G401.6 (cell line): ENCODE measurements around the gene ARL4D.
"Not testable (repeated sequence)": the region's sequence is repeated elsewhere in the genome, so short reads cannot be mapped to it uniquely, and the experiment has no call there.

ENCODE experiments used
- FAIRE-seq: peaks from 2 replicates; lab custom pipeline; 2012; peaks lifted over from hg19 to GRCh38; lab: Jason Lieb, UNC

The ARL4D gene

DNA sequence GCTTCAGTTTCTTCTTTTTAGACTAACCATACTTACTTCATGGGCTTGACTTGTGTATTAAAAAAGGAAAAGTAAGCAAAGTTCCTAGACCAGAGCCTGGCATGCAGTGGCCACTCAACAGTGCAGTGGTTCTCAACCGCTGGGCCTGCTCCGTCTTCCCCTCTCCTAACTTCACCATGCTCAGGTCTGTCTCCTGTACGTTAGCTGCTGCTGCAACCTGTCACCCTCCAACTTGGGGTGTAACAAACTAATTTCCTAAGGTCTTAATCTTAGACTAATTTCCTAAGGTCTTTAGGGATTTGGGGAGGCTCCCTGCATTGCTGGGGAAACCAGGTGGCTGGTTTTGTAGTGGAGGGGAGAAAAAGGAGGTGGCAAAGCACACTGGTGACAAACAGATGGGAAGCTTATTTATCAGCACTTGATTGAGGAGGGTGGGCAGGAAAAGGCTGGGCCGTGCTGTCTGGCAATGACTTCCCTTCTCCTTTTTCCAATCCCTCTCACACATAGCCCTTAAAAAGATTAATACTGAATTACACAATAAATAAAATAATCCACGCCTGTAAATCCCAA is 2.2 kb upstream of the ARL4D start:
- FAIRE-seq: no peak

DNA sequence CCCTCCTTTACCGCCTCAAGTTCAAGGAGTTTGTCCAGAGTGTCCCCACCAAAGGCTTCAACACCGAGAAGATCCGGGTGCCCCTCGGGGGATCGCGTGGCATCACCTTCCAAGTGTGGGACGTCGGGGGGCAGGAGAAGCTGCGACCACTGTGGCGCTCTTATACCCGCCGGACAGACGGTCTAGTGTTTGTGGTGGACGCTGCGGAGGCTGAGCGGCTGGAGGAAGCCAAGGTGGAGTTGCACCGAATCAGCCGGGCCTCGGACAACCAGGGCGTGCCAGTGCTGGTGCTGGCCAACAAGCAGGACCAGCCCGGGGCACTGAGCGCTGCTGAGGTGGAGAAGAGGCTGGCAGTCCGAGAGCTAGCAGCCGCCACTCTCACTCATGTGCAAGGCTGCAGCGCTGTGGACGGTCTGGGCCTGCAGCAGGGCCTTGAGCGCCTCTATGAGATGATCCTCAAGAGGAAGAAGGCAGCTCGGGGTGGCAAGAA is 1.1 kb downstream of the ARL4D start:
- FAIRE-seq: no peak

DNA sequence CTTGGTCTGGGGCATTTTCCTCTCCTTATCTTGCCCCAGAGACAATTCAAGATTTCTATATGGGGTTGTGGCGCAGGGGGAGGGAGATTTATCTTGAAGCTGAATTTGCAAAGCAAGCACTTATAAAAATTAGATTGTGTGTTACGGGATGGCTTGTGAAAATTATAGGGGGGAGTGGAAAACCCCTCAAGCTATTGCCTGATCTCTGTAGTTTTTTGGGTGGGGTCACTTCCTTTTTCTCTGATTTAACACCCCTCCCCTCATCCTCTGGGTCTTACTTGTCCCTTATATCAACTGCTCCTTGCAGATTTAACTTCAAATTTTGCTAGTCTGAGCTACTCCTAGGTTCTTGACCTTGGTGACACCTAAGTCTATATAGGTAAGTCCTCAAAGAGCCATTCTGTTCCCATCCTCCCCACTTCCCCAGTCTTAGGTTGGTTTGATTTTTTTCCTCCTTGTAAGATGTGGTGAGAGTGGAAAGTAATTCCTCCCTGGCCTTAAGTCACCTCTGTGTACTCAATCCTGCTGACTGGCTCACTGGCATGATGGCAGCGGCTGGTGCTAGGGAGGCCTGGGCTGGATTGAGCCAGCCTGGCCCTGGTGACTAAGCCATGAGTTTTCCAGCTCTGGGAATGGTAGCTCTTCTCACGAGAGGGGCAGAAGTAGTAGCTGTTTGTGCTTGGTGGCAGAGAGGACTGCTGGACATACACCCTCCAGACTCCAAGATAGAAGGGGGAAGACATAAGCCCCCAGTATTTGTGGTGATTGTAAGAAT is 2.3 kb downstream of the ARL4D start:
- FAIRE-seq: no peak

DNA sequence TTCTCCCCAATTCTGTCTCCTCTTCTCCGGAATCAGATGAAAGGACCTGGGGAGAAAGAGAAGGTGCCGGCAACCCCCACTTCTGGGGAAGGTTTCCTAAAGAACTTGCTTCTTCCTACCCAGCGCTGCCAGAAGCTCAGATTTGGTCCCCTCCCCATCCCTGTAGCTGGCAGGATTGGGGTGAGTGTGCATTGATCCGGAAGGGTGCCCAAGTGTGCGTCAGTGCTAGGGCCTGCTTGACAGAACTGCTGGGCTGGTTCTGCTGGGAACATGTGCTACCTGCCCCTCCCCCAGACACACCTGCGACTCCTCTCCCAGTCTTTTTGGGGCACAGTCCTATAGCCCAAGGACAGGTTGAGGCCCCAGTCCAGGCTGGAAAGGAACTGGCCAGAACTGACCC is 3.3 kb downstream of the ARL4D start:
- no peak for FAIRE-seq

DNA sequence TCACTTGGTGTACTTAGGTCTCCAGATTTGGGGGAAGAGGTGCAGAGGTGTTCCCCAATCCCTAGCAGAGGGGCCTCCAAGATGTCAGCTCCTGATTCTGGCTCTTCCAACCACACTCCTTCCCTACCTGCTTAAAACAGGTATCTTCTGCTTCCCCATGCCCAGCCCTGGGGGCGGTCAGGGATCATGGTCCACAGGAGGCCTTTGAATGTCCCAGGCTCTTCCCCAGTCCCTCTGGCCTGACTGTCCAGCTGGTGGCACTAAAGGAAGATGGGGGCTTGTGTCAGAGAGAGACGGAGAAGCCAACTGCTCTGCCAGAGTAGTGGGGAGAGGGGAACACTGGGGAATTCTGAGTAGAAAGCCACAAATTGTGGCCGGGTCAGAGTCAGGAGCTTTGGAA is 3.8 kb downstream of the ARL4D start:
- no peak for FAIRE-seq

DNA sequence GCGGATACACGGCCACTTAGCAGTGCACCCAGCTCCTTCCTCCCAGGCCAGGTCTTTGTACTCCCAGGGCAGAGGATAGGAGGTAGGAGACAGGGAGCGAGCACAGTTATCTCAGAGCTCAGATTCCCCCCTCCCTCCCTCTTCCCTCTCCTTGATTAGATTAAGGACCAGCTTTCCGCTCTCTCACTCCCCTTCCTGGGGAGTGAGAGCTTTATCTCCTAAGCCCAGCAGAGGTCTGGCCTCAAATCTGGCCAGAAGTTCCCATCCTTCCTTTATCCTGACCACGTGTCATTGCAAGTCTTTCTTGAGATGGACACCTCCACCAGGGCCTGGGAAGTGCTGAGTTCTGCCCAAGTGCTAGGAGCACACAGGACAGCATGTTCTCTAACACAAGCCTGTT is 5.1 kb downstream of the ARL4D start:
- no peak for FAIRE-seq

DNA sequence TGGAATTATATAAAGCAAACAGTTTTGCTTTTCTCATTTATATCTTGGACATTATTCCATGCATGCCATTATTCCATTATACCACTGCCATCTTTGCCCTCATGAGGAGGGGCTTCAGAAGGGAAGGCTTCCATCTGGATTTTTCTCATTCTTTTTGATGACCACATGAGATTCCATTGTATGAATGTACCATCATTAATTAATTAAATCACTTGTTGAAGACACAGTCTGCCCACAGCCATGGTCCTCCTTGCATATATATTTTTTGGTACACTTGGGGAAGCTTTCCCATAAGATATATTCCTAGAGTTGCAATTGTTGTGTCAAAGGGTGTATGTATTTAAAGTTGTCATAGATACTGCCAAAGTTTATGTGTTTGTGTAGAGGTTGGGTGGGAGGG is 7.1 kb downstream of the ARL4D start:
- FAIRE-seq: no peak

DNA sequence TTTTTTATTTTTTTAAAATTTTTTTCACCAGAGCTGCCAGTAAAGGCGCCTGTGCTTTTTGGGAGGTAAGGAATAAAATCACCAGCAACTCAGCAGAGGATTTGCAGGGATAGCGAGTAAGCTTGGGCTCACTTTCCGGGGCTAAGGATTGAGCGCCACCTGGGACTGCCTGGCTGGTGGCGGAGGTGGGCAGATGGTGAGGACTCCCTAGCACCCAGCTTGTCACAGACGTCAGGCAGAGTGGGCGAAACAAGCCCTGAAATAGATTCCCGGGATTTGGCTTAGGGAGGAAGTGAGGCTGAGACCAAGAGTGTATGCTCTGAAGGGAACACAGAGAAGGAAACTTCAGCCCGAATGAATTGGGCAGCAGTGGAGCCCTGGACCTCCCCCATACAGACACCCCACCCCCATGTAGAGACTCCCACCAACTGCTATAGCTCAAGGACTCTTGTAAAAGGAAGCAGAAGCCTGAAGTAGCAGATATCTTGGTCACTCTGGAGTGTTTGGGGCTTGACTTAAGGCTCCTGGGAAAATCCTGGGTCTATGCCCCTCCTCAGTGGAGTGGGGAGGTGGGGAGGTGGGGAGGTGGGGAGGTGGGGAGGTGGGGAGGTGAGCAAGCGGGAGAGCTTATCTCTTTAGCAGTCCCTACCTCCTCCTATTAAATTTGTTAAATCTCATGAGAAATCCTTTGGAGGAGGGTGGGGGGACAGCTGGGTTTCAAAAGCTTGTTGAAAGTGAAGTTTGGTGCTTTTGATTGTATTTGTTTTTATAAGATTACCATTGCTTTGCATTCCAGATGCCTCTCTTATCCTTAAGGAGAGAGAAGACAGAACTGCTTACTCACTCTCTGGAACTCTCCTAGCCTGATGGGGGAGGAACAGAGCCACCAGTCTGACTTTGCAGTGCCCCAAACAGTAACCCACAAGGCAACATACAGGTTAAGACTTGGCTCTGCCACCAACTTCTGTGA is 8.2 kb downstream of the ARL4D start:
- no peak for FAIRE-seq

DNA sequence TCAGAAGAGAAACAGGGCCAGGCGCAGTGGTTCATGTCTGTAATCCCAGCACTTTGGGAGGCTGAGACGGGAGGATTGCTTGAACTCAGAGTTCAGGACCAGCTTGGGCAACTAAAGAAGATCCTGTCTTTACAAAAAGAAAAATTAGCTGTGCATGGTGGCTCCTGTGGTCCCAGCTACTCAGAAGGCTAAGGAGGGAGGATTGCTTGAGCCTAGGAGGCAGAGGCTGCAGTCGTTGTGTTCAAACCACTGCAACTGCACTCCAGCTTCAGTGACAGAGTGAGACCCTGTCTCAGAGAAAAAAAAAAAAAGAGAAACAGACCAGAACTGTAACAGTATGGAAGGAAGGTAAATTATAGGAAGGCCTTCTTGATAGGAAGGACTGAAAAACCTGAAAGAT is 10.3 kb downstream of the ARL4D start:
- no peak for FAIRE-seq

DNA sequence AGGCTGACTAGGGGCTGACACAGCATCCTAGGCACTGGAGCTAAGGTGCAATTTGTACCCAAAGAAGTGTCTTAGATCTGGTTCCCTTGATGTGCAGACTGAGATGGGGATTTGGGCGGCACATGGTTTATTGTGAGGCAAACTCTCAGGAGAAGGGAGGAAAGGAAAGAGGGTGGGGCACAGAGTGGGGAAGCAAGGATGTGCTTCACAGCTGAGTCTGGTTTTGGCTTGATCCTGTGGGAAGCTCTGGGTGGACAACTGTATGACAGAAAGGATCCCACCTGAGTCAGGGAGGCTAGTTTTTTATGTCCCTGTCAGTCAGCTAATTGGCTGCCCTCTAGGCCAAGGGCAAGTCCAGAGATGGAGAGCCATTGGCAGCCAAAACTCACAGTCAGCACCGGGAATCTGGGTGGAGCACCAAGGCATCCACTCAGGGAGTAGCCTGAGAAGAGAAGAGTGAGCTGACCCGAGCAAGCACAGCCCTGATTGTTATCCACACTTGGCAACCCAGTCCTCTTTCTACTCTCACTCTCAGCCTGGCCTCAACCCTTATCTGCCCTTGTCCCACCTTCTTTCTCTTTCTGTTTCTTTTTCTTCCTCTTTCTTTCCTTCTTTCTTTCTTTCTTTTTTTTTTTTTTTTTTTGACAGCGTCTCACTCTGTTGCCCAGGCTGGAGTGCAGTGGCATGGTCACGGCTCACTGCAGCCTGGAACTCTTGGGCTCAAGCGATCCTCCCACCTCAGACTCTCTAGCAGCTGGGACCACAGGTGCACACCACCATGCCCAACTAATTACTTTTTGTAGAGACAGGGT is 12.0 kb downstream of the ARL4D start:
- FAIRE-seq: no peak

DNA sequence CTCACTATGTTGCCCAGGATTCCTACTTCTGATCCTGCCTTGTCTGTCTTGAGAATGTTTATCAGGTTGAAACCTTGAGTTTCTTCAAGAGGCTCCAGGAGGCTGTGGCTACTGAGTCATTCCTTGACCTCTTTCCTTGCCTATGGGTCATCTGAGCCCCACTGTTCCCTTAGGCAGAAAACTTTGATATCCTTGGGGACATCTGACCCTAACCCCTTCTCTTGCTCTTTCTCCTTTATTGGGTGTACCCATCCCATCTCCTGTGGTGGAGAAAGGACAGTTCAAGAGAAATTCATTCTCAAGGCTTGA is 12.5 kb downstream of the ARL4D start:
- no peak for FAIRE-seq

DNA sequence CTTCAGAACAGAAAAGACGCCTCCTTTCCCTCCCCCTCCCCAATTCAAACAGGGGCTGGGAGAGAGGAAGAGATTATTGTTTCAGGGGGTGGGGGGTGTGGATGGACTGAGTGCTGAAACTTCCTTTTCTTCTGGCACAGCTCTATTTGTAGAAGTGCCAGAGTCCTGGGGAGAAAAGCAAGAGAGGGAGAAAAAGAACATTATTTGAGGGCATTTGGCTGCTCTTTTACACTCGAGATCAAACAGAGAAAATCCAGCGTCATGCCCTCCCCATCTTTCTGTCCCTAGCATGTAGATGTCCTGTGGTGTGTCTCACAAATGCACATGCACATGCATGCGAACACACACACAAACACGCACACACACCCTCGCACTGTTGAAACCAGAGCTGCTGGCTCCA is 13.0 kb downstream of the ARL4D start:
- no peak for FAIRE-seq

DNA sequence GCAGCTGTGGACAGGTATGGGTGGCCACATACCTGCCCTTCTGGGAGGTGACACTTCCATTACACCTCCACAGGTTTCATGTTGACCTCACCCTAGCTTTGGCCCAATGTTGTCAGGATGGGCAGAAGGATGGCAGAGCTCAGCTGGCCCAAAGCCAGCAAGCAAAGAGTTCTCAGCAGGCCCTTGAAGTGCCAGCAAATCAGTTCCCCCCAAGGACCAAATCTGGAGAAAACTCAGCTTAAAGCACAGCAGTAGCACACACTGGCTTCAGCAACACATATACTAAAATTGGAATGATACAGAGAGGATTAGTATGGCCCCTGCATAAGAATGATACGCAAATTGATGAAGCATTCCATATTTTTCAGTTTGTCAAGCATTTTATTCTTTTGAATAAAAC is 13.4 kb downstream of the ARL4D start:
- no peak for FAIRE-seq

DNA sequence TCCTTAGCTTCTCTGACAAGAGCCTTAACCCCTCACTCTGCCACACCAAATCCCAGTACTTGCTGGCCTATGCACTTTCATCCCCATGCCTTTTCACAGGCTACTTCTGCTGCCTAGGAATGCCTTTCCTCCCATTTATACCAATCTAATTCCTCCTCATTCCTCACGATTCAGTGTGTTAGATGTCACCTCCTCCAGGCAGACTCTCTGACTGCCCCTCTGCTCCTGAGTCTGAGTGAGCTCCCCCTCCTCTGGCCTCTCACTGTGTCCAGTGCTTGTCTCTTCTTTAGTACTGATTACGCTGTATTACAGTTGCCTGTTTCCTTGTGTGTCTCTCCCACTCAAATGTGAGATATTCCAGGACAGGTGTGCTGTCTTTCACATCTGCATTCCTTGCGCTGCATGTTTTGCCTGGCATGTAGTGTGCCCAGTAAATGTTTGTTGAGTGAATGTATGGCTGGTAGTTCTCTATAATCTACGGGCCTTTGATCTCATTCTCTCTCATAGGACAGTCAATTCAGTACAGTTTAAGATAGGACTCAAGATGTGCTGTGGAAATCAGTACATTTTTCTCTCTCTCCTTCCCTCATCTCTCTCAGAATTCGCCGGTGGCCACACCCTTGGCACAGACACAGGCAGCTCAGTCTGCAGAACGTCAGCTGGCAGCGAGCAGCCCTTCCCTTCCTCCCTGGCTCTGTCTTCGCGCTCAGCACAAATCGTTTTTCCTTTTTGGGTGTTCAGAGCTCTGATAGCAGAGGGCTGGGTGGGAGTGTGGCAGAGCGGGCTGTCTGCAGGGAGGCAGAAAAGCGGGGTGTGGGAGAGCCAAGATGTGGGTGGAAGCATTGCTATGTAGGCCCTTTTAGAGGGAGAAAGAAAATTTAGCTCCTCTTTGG is 18.5 kb downstream of the ARL4D start:
- no peak for FAIRE-seq

DNA sequence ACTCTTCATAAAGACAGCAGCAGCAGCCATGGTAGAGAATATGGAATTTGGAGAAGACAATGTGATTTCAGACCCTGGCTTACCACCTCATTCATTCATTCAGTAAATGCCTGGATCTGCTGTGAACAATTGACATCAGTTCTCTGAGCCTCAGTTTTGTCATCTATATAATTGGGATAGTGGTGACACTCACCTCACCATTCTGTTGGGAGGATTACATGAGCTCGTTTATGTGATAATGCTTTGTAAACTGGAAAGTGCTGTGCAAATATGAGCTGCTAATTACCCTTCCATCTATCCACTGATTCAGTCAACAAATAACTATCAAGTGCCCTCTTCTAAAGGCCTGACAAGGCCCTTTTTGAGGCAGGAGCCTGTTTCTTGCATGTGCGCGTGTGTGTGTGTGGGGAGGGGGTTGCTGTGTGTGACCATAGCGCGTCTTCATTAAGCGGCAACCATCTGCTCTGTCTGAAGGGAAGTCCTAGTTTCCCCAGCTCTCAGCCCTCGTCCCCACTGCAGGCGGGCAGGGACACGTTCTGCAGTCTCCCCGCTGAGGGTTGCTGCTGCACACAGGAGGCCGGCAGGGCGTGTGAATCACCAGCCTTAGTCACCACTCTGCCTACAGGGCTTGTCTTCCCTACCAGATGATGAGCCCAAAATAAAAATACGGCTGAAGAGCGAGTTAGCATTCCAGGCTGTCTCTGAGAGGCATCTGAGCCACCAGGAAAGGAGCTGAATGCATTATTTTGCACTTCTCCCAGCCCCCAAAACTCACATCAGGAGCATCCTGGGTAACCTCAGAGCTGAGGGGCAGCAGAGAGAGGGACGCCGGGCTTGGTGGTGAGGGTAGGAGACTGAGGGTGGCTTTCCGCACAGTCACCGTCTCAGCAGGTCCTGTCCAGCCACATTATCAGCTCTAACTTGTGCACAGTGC is 19.9 kb downstream of the ARL4D start:
- no peak for FAIRE-seq

DNA sequence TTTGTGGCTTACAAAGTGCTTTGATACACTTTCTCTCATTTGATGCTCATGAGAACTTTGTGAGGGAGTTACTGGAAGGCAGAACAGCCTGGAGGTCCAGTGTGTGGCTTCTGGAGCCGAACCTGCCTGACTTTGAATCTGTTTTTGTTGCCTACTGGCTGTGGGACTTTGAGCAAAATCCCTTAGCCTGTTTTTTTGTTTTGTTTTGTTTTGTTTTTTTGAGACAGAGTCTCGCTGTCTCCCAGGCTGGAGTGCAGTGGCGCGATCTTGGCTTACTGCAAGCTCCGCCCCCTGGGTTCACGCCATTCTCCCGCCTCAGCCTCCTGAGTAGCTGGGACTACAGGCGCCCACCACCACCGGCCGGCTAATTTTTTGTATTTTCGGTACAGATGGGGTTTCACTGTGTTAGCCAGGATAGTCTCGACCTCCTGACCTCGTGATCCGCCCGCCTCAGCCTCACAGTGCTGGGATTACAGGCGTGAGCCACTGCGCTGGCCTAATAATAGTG is 20.6 kb downstream of the ARL4D start:
- not testable (repeated sequence) for FAIRE-seq

DNA sequence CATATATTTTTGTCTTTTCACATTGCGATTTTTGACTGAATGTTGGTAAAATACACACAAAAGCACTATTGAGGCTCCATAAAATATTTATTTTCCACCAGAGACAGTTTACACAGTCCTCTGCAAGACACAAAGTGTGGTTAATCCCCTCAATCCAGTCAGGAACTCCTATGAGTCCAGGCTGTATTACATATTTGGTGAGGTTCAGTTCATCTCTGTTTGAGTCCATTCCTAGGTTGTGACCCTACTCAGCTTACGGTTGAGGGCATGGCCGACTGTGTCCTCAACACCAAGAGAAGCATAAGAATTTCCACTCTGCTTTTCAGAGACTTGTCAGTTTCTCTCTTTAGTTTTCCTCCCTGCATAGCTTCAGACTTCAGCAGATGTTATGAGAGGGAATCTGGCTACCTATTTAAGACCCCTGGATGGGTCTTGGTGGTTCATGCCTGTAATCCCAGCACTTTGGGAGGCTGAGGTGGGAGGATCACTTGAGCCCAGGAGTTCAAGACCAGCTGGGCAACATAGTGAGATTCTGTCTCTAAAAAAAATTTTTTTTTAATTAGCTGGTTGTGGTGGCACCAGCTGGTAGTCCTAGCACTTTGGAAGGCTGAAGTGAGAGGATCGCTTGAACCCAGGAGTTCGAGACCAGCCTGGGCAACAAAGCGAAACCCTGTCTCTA is 25.1 kb downstream of the ARL4D start:
- no peak for FAIRE-seq

DNA sequence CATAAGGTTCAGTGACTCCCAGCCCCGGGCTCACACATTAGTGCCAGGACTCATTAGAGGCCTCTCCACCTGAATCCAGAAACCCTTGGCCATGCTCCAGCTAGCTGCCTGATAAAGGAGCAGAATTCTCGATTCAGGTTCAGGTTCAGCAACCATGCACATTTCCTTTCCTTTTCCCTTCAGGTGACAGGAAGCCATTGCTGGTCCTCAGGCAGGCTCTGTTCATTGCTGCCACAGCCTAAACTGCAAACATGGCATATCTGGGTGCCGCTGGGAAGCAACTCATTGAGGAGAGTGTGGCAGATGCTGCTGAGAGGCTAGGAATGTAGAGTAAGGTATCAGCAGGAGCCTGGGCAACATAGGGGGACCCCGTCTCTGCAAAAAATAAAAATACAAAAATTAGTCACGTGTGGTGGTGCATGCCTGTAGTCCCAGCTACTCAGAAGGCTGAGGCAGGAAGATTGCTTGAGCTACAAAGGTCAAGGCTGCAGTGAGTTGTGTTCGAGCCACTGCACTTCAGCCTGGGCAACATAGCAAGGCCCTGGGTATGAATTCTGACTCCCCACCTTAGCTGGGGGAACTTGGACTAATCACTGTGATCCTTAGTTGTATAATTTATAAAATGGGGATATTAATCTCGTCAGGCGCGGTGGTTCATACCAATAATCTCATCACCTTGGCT is 28.7 kb downstream of the ARL4D start:
- FAIRE-seq: no peak

DNA sequence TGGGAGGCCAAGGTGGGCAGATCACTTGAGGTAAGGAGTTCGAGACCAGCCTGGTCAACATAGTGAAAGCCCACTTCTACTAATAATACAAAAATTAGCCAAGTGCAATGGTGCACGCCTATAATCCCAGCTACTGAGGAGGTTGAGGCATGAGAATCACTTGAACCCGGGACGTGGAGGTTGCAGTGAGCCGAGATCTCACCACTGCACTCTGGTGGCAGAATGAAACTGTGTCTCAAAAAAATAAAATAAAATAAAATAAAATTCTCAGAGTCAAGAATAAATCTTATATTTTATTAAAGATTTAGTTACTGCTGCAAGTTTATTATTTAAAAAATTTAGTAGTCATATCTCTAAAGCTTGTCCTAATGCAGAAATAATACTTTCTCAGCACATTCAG is 29.7 kb downstream of the ARL4D start:
- peak; percentile 85 for FAIRE-seq
